PC-3 (cell line): ENCODE data around the gene KCNQ5.

Experiments
- CTCF ChIP-seq: fragments of 300-600 bp; sonication (generic); conservative IDR thresholded peaks from 2 replicates; pipeline ENCODE4 v1.5.1; 2017; ENCODE audit warnings: antibody characterized with exemption, low read depth, mild to moderate bottlenecking, low read length
- EZH2phosphoT487 ChIP-seq: fragments of 300-600 bp; sonication (generic); IDR thresholded peaks from 2 replicates; pipeline ENCODE4 v1.6.1; 2018; ENCODE audit warnings: mild to moderate bottlenecking, antibody characterized with exemption, low read length, borderline replicate concordance

- TF ChIP-seq EZH2phosphoT487 = no peak
- TF ChIP-seq CTCF = no peak
Observed at GRCh38 chr6:73227606-73228255, 605.9 kb downstream of the KCNQ5 start.
